GM18502 (cell line): ENCODE results near the gene STIM1.

Source experiments
- ATAC-seq: cut with Tn5 transposase; IDR thresholded peaks from one replicate; pipeline ENCODE4 v1.9.1; 2021; ENCODE audit warnings: mild to moderate bottlenecking; ENCODE audit not compliant: unreplicated experiment, poor library complexity

The STIM1 gene

DNA sequence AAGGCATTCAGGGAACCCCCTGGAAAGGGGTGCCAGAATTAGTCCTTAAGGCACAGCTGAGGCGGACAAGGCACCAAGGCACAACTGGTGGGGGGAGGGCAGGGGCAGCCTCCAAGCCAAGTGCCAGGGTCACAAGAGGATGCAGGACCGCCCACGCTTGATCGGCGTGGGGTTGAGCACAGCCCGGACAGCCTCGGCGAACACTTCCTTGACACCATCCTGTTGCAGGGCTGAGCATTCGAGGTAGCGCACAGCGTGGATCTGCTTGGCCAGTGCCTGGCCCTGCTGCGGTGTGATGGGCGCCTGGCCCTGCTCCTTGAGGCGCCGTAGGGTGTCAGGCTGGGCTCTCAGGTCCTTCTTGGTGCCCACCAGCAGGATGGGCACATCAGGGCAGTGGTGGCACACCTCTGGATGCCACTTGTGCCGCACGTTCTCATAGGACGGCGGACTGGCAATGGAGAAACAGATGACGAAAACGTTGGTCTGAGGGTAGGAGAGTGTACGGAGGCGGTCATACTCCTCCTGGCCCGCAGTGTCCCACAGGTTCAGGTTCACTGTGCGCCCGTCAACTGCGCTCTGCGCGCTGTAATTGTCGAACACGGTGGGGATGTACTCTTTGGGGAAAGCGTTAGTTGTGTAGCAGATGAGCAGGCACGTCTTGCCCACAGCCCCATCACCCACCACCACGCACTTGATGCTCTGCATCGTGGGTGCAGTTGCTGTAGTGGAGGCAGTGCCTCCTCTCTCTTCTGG lies 27.9 kb upstream of the STIM1 start:
- no peak for ATAC-seq

DNA sequence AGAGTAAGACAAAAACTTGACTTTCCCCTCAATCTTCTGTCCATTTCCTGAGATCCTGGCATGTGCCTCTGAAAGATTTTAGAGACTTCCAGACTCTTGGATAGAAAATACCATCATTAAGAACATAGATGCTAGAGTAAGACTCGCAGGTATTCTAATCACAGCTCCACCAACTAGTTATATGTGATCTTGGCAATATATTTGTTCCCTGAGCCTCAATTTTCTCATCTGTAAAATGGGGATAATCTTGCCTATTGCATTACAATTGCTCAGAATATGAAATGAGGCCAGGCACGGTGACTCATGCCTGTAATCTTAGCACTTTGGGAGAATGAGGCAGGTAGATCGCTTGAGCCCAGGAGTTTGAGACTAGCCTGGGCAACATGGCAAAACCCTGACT lies 25.4 kb upstream of the STIM1 start:
- ATAC-seq = no peak

DNA sequence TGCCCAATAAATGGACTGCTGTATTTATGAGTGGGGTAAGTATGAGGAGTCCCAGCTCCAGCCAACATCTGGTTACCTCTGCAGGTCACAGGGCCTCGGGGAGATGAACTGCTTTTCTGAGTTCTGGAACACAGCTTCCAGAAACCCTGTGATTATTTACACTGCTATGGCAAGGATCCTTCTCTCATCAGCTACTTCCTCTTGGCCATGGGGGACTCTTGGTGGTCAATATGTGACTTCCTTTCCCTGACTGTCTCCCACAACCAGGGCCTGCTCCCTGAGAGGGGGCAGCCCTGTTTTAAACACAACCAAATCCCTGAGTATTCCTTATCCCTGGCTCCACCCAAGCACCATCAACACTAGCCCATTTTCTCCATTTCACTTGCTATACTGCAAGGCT lies 24.7 kb upstream of the STIM1 start:
- no peak for ATAC-seq

DNA sequence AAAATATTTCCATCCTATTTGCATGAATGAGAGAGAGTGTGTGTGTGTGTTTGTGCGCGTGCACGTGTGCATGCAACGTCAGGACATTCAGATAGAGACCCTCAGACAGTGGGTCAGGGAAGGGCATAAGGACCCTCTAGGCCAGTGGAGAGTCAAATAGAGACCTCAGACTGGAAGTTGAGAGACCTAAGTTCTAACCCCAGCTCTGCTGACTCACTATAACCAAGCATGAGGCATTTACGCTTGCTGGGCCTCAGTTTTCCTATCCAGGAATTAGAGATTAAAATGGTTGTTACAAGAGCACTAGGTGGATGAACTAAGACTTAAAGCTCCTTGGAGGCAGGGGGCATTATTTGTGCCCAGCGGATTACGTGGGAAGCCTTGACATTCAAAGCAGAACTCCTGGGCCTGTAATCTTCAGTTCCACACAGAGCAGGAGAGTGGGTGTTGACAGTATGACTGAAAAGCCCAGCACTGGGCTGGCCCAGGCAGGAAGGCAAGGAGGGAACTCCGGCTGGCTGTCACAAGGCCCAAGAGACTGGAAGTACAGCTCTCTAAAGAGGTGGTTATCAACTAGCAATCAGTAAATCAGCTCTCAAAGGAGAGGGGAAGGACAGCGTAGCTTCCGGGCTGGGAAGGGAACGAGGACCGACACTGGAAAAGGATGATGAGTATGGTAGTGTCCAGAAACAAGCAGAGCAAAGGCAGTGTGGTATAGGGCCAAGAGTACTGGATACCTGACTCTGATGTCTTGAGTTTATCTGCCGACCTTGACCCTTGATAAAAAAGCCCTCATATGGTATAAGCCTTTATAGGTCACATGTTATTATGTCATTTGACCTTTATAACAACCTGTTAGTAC lies 23.9 kb upstream of the STIM1 start:
- ATAC-seq = no peak

DNA sequence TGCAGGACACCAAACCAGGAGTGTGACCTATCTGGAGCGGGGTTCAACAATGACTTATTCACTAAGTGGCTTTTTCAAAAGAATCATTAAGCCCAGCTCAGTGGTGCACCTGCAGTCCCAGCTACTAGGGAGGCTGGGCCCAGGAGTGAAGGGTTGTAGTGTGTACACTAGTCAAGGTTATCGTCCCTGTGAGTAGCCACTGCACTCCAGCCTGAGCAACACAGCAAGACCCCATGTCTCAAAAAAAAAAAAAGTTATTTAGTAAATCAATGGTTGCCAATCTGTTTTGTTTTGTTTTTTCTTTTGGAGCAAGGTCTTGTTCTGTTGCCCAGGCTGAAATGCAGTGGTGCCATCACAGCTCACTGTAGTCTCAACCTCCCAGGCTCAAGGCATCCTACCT lies 22.6 kb upstream of the STIM1 start:
- no peak for ATAC-seq

DNA sequence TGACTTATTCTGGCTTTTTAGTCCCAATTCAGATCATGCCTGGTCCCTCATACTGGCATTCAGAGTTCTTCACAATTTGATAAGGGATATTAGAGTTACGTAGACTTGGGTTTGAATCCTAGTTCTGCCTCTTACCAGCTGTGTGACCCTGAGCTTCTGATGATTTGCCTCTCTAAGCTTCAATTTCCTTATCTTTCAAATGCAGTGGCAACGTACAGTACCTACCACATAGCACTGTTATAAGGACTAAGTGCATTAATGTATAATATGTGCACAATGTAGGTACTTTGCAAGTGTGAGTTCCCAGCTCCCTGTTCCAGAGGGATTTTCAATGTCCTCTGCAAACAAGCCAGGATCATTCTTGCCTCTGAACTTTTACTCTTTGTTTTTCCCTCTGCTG lies 22.0 kb upstream of the STIM1 start:
- no peak for ATAC-seq

DNA sequence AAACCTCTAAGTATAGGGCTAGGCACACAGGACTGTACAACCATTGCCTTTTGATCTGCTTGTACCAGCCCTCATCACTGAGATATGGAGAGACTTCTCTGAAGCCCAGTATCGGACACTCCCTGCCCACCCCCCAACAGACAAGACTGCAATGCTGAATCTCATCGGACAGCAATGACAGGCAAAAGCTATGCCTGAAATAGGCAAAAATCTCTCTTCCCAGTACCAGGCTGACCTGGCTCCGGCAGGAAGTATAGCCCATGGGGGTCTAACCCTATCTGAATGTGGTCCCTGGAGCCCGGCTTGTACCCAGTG lies 21.2 kb upstream of the STIM1 start:
- ATAC-seq = no peak

DNA sequence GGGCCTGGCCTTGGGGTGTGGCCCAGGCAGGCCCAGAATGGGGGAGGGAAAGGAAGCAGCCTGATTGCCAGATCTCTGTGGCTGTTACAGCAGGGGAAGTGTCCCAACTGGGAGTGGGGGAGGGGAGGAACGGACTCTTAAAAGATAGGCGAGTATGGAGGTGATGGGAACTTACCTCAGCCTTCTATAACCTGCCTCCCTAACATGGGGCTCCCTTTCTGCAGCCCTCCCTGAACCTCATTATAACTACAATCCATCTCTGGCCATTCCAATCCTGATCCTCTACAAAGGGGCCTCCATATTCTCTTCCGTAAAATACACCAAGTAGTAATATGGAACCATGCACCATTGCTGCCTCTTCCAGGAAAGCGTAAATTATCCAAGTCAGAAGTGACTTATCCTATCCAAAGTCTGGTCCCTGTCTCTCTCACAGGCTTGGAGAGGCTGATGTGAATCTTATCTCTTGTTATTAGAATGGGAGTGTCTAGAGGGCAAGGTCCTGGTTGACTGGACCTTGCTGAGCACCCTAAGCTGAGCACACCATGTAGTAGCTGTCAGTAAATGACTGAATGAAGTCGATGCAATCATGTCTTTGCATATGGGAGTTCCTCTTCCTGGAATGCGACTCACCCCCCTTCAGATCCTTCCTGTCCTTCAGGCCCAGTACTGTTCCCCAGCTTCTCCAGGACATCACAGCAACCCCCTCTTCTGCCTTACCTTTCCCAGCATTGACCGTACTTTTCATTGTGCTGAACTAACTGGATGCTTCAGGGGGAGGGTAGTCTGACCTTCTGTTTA lies 20.6 kb upstream of the STIM1 start:
- ATAC-seq = no peak

DNA sequence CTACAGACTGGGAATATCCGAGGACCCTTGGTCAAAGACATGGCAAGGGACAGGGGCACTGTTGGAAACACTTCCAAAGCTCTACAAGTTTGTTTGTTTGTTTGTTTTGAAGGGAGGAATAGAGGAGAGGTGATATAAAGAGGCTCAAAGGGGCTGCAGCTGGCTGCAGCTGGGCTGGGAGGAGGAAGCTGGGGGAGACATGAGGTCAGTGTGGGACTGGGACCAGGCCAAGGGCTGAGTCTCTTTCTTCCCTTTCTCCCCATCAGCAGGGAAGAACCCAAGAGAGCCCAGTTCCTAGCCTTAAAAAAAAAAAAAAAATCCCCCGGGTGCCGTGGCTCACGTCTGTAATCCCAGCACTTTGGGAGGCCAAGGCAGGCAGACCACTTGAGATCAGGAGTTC lies 19.7 kb upstream of the STIM1 start:
- ATAC-seq = no peak

DNA sequence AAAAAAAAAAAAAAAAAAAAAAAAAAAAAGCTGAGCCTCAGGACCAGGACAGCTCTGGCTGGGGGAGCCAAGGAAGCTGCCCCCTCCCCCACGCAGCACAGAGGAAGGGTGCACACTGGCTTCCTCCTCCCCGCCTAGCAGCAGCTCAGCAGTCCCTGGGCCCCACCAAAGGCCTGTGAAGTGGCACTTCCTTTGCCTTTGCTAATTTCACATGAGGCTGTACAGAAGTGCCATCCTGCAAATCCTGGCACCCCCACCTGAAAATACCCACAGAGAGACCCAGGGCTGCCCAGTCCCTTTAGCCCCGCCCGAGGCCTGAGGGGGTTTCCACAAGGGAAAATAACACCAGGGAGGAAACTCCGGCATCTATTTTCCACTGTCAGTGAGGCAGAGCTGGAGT lies 18.6 kb upstream of the STIM1 start:
- ATAC-seq = no peak

DNA sequence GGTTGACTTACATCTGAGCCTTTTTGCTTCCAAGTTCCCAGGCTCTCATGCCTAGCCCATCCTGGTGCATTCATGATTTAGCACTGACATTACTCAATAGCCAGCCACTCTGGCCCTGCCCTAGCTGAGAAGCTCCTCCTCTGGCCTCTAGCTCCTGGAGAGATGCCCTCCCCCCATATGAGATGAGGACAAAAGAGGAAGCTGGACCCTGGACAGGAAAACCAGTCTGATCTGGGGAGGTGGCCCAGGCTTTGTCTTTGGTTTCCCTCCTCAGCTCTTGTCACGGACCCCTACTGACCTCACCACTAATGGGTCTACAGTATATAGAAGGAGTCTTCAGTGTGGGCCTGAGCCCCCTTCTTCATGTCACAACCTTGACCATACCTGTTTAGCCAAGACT lies 17.7 kb upstream of the STIM1 start:
- no peak for ATAC-seq

DNA sequence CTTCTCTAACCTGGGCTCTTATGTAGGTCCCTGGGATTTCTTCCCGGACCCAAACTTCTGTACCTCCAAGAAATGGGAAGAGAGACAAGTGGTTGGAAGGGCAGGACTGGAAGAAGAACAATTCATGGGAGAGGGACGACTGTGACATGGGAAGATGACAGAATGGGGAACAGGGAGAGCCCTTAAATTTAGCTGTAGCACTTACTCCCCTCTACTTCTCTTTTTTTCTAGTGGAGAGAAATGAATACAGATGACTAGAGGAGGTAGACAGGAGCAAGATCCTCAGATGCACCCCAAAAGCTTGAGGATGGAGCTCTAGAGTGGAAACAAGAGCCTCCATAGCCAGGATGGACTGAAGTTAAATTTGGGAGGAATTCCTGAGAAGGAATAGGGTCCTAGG lies 17.0 kb upstream of the STIM1 start:
- no peak for ATAC-seq

DNA sequence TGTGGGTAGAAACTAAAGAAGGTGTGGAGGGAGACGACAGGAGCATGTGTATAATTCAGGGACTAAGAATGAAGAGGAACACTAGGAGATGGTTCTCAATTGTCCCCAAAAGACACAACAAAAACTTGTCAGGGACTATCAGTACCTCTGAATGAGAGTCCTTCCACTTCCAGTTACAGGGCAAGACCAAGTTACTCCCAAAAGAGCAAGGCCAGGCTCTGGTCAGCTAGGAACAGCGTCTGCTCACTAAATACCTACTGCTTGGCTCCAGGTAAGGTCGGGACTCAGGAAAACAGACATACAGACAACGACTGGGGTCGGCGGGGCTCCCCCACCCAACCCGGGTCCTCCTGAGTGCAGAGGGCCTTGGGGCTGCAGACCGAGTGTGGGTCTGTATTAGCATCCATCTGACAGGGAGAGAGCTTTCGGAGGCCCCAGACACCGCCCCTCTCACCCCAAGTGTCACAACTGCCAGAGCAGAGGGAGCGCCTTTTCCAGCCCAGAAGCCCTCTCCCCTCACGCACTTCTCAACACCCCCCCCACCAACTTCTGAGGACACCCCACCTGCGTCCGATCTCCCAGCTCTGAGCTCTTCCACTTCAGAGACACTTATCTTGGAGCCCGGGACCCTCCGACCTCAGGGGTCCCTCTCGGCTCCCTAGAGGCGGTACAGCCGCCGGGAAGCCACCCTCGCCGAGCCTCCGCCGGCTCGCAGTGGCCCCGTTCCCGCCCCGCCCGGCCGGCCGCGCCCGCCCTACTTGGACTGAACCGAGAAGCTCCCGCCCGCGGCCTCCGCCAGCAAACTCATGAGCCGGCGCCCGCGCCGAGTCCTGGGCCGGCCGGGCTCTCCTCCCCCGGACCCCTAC lies 15.2 kb upstream of the STIM1 start:
- ATAC-seq = no peak

DNA sequence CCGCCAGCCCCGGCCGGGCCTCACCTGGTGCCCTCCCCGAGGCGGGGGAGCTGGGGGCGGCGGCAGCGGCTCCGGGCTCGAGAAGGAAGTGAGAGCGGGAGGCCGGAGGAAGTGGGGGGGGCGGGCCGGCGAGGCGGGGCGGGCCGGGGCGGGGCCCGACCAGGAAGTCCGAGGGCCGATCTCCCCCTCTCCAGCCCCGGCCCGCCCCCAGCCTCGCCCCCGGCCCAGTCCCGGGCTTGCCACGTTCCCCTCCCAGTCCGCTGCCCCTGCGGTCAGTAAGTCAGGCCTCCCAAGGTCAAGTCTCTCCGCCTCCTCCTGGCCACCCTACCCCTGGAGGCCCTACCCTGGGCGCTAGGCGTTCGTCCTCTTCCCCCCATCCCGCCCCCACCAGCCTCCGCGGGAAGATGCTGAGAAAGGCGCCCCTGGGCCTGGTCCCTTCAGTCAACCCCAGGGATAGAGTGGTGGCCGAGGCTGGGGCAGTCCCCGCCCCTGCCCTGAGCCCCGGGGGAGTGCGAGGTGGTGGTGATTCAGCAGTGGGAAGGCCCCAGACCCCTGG lies 14.5 kb upstream of the STIM1 start, which contains the start of gene RHOG:
Gene RHOG (minus strand): TSS at position 90 of the 556 bp plus-strand sequence. CDS start 12,821 bp downstream, outside the sequence.
- ATAC-seq = peak; percentile 55

DNA sequence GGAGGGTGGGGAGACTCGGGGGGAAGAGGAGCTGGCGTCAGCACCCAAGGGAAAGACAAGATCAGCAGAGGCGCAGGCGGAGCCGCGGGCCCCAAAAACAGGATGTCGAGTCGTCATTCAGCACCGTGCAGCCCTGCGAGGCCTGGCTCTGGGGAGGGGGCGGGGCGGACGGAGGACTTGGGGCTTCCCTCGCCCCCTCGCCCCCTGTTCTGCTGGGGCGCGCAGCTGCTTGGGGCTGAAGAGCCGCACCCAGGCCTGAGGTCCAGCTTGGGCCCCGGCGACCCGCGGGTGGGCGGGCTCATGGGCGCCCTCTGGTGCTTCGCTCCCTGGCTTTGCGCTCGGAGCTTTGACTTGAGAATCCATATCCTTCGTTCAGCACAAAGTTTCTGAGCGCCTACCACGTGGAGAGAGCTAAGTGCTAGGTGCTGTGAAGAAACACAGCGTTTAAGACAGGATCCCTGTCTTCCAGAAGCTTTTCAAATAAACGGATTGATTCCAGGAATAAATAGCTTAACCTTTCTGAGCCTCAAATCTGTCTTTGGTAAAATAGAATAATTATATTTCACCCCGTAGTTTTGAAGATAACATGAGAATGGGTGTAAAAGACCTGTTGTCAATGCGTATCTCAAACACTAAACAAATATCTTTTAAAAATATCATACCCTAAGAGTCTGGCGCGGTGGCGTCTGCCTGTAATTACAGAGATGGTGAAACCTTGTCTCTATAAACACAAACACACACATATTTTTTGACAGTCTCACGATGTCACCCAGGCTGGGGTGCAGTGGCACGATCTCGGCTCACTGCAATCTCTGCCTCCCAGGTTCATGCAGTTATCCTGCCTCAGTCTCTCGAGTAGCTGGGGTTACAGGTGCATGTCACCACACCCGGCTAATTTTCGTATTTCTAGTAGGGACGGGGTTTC lies 13.8 kb upstream of the STIM1 start:
- peak; percentile 63 for ATAC-seq

DNA sequence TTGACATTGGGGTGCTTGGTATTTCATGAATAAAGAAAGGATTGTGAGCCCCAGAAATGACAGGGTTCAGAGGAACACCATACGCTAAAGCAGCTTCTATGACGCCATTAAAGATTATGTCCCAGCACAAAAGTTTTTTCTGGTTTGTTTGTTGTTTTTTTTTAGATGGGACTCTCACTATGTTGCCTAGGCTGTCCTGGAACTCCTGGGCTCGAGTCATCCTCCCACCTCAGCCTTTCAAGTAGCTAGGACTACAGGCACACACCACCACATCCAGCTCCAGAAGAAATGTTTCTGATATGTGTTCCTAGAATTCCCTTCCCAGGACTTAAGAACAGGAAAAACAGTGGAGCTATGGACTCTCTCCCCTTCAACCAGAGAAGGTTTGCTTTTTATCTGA lies 12.1 kb upstream of the STIM1 start:
- no peak for ATAC-seq

DNA sequence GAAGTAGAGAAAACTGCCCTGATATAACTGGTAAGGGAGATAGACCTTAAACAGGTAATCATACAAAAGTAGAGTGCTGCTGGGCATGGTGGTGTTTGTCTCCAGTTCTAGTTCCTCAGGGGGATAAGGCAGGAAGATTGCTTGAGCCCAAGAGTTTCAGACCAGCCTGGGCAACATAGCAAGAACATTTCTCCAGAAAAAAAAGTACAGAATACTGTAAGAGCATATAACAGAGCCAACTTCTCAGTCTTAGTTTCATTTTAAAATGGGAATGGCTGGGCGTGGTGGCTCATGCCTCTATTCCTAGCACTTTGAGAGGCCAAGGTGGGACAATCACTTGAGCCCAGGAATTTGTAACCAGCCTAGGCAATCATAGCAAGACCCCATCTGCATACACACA lies 10.2 kb upstream of the STIM1 start:
- no peak for ATAC-seq

DNA sequence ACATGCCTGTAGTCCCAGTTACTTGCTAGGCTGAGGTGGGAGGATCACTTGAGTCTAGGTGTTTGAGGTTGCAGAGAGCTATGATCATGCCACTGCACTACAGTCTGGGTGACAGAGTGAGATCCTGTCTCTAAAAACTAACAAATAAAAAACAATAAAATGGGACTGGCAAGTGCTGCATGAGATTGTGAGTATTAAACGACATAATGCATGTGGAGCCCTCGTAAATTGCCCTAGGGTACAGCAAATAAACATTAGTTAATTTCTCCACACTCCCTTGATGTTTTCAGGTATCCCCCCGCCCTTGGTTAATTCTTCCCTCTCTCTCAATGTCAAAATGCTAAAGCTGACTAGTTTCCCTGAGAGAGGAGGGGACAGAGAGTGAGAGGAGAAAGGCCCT lies 9.8 kb upstream of the STIM1 start:
- no peak for ATAC-seq
